ENCODE data around the gene CCNB2.

Gene CCNB2

GRCh38 chr15:59152694-59153450 lies 47.9 kb downstream of the CCNB2 start:
- H4K20me1 ChIP-seq (ENCODE audit: insufficient read depth, low read length, poor library complexity, severe bottlenecking), result no peaks in the 10 kb centered on the region

GRCh38 chr15:59153466-59153865 lies 48.5 kb downstream of the CCNB2 start:
- Histone ChIP-seq H3K9me2 (replicated peaks; ENCODE audit: low read depth, low read length) (no peaks in the 10 kb centered on the region), H3F3A (ENCODE audit: low read depth) (no peaks in the 10 kb centered on the region), H3K4me1 (ENCODE audit: insufficient read depth, low read length, poor library complexity, severe bottlenecking) (no peaks in the 10 kb centered on the region), H3K4me3 (ENCODE audit: low read length, poor library complexity, severe bottlenecking) (no peak overlapping the region), H3K36me3 (ENCODE audit: insufficient read depth, low read length) (no peaks in the 10 kb centered on the region), H3K4me2 (ENCODE audit: low read depth, low read length, poor library complexity, severe bottlenecking) (no peak overlapping the region), H3K79me2 (ENCODE audit: insufficient read depth, low read length) (no peaks in the 10 kb centered on the region), H3K9ac (ENCODE audit: low read depth, low read length, poor library complexity, severe bottlenecking) (no peak overlapping the region), H4K20me1 (ENCODE audit: insufficient read depth, low read length, poor library complexity, severe bottlenecking) (no peaks in the 10 kb centered on the region), H3K27me3 (ENCODE audit: insufficient read depth, low read length, poor library complexity, severe bottlenecking) (no peaks in the 10 kb centered on the region), H2AFZ (ENCODE audit: low read length) (no peak overlapping the region), H3K9me3 (ENCODE audit: insufficient read depth, low read depth, low read length) (no peaks in the 10 kb centered on the region)
- TF ChIP-seq CTCF (conservative IDR thresholded peaks at IDR 0.05; ENCODE audit: low read length) (no peak), EZH2phosphoT487 (IDR thresholded peaks at IDR 0.05; ENCODE audit: borderline replicate concordance) (no peak)

More at GRCh38 chr15:59152694-59153450, 47.9 kb downstream of the CCNB2 start:
- Histone ChIP-seq H3K9me3 (ENCODE audit: insufficient read depth, low read depth, low read length) (no peaks in the 10 kb centered on the region), H2AFZ (ENCODE audit: low read length) (no peak overlapping the region), H3K27me3 (ENCODE audit: insufficient read depth, low read length, poor library complexity, severe bottlenecking) (no peaks in the 10 kb centered on the region), H3F3A (ENCODE audit: low read depth) (no peaks in the 10 kb centered on the region), H3K4me2 (ENCODE audit: low read depth, low read length, poor library complexity, severe bottlenecking) (no peak overlapping the region), H3K79me2 (ENCODE audit: insufficient read depth, low read length) (no peaks in the 10 kb centered on the region), H3K9ac (ENCODE audit: low read depth, low read length, poor library complexity, severe bottlenecking) (no peak overlapping the region), H3K36me3 (ENCODE audit: insufficient read depth, low read length) (no peaks in the 10 kb centered on the region), H3K4me3 (ENCODE audit: low read length, poor library complexity, severe bottlenecking) (no peak overlapping the region), H3K9me2 (replicated peaks; ENCODE audit: low read depth, low read length) (no peaks in the 10 kb centered on the region), H3K4me1 (ENCODE audit: insufficient read depth, low read length, poor library complexity, severe bottlenecking) (no peaks in the 10 kb centered on the region)
- no peak for TF ChIP-seq CTCF (conservative IDR thresholded peaks at IDR 0.05; ENCODE audit: low read length)
- no peak for TF ChIP-seq EZH2phosphoT487 (IDR thresholded peaks at IDR 0.05; ENCODE audit: borderline replicate concordance)

GRCh38 chr15:59154243-59154642 lies 49.3 kb downstream of the CCNB2 start:
- H2AFZ ChIP-seq (ENCODE audit: low read length), result no peak overlapping the region
- no peaks in the 10 kb centered on the region for H3K79me2 ChIP-seq (ENCODE audit: insufficient read depth, low read length)
- H3F3A ChIP-seq (ENCODE audit: low read depth), result no peaks in the 10 kb centered on the region
- no peaks in the 10 kb centered on the region for H3K36me3 ChIP-seq (ENCODE audit: insufficient read depth, low read length)
- no peaks in the 10 kb centered on the region for H3K4me1 ChIP-seq (ENCODE audit: insufficient read depth, low read length, poor library complexity, severe bottlenecking)
- no peaks in the 10 kb centered on the region for H3K27me3 ChIP-seq (ENCODE audit: insufficient read depth, low read length, poor library complexity, severe bottlenecking)
- no peak overlapping the region for H3K9ac ChIP-seq (ENCODE audit: low read depth, low read length, poor library complexity, severe bottlenecking)
- no peaks in the 10 kb centered on the region for H3K9me3 ChIP-seq (ENCODE audit: insufficient read depth, low read depth, low read length)
- no peaks in the 10 kb centered on the region for H4K20me1 ChIP-seq (ENCODE audit: insufficient read depth, low read length, poor library complexity, severe bottlenecking)
- TF ChIP-seq CTCF (conservative IDR thresholded peaks at IDR 0.05; ENCODE audit: low read length), result no peak
- no peak for TF ChIP-seq EZH2phosphoT487 (IDR thresholded peaks at IDR 0.05; ENCODE audit: borderline replicate concordance)
- H3K9me2 ChIP-seq (replicated peaks; ENCODE audit: low read depth, low read length), result no peaks in the 10 kb centered on the region
- H3K4me3 ChIP-seq (ENCODE audit: low read length, poor library complexity, severe bottlenecking), result no peak overlapping the region
- H3K4me2 ChIP-seq (ENCODE audit: low read depth, low read length, poor library complexity, severe bottlenecking), result no peak overlapping the region

Data from Loucy (cell line).